Activated T-helper 2 cell treated with anti-CD3 and anti-CD28 coated beads, Interferon-gamma antibody, Interleukin-2, Interleukin-4, amounts not matched to agents 10 μg/mL and 5 μg/mL and 100 μg/mL, durations not matched to agents 14 hours and 24 hours and 36 hours (primary cell): ENCODE data around the gene ESR1. TPM values are rescaled to one million over a fixed set of nuclear protein-coding genes. Genes with fewer than 3 reads are reported as not detected.
"Not testable (repeated sequence)": the region's sequence is repeated elsewhere in the genome, so short reads cannot be mapped to it uniquely, and the experiment has no call there.

ENCODE experiments used
- DNase-seq: peaks from one replicate; pipeline ENCODE4 v3.0.0; 2021; ENCODE audit warnings: low spot score
- H3K27ac Mint-ChIP-seq: one replicate; pipeline ENCODE4 v1.8.0; 2021; ENCODE audit warnings: mixed read lengths
- H3K27me3 Mint-ChIP-seq: one replicate; pipeline ENCODE4 v1.8.0; 2021; ENCODE audit warnings: low read depth, mixed read lengths
- H3K36me3 Mint-ChIP-seq: one replicate; pipeline ENCODE4 v1.8.0; 2021; ENCODE audit warnings: low read depth, mixed read lengths
- H3K4me1 Mint-ChIP-seq: one replicate; pipeline ENCODE4 v1.8.0; 2021; ENCODE audit warnings: low read depth, mixed read lengths
- H3K4me3 Mint-ChIP-seq: one replicate; pipeline ENCODE4 v1.8.0; 2021; ENCODE audit warnings: low read depth, mild to moderate bottlenecking, moderate library complexity, mixed read lengths
- H3K9me3 Mint-ChIP-seq: one replicate; pipeline ENCODE4 v1.8.0; 2021; ENCODE audit warnings: mixed read lengths
- intact Hi-C: fragments of 100-400 bp; cut with micrococcal nuclease; formaldehyde crosslinking; loops from one replicate; pipeline ENCODE4 v1.15.1; 2023
- total RNA-seq: library from RNA; stranded (reverse); gene quantifications from 2 replicates; pipeline ENCODE4 v1.2.3, GENCODE V29; 2022

Gene ESR1
- total RNA-seq, 1 donor from 2014 or later, result not detected

DNA sequence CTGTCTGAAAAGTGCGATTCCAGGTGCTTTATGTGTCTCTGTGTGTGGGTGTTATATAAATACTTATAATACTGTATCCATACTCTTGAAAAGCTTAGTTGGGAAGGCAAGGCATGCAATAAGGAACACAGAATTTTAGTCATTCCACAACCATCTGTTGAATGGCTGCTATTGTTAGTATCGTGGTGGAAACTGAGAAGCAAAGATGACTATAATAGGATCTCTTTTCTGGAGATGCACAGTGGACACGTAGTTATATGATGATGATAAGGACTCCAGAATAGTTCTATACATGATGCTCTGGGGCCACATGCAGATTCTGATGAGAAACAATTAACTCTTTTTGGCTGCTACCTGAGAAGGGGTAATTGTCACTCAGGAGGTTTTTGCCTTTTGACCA lies 25.2 kb downstream of the ESR1 start:
- no peaks in the 10 kb centered on the region for H3K9me3 Mint-ChIP-seq
- H3K4me1 Mint-ChIP-seq, result peaks cover 4% of the 10 kb centered on the region
- H3K27me3 Mint-ChIP-seq, result peaks cover 1% of the 10 kb centered on the region

DNA sequence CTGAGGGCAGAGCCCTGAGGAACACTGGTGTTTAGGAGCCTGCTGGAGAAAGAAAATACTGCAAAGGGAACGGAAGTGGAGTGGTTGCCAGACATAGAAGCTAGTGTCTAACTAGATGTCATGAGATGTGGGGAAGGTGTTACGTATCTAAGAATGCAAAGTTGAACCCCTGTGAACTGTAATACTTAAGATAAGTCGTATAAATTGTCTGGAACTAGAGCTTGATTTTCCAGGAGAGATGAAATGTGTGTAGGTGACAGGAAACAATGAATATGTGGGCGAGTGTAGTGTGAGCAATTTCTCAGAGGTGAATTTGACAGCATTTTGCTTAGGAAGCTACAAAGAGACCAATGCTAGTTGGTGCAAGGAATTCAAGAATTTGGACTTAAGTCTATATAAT lies 27.9 kb downstream of the ESR1 start:
- no peaks in the 10 kb centered on the region for H3K36me3 Mint-ChIP-seq
- H3K9me3 Mint-ChIP-seq, result no peaks in the 10 kb centered on the region
- peaks cover 1% of the 10 kb centered on the region for H3K27me3 Mint-ChIP-seq
- intact Hi-C loops, result no loop called here
- DNase-seq, result no peak
- H3K4me3 Mint-ChIP-seq, result no peak overlapping the region
- H3K4me1 Mint-ChIP-seq, result peaks cover 4% of the 10 kb centered on the region
- H3K27ac Mint-ChIP-seq, result no peak overlapping the region

More for the DNA sequence above, 25.2 kb downstream of the ESR1 start:
- H3K4me3 Mint-ChIP-seq, result no peak overlapping the region
- no peak overlapping the region for H3K27ac Mint-ChIP-seq
- no peak for DNase-seq
- no peaks in the 10 kb centered on the region for H3K36me3 Mint-ChIP-seq
- intact Hi-C loops, result no loop called here

DNA sequence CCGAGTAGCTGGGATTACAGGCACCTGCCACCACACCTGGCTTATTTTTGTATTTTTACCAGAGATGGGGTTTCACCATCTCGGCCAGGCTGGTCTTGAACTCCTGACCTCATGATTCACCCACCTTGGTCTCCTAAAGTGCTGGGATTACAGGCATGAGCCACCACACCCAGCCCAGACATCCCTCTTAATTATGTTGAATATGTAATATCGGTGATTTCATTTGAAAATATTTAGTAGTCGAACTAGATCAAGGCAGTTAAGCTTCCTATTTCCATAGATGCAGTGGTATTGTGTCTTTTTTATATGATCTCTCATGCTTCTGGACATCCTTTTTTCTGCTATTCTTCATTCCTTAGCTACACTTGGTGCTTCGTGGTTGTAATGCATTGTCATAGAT lies 29.7 kb downstream of the ESR1 start:
- Mint-ChIP-seq H3K9me3 (no peaks in the 10 kb centered on the region), H3K27ac (no peak overlapping the region), H3K4me3 (no peak overlapping the region), H3K4me1 (peaks cover 4% of the 10 kb centered on the region), H3K27me3 (no peaks in the 10 kb centered on the region), H3K36me3 (no peaks in the 10 kb centered on the region)
- intact Hi-C loops, result no loop called here
- DNase-seq, result no peak

DNA sequence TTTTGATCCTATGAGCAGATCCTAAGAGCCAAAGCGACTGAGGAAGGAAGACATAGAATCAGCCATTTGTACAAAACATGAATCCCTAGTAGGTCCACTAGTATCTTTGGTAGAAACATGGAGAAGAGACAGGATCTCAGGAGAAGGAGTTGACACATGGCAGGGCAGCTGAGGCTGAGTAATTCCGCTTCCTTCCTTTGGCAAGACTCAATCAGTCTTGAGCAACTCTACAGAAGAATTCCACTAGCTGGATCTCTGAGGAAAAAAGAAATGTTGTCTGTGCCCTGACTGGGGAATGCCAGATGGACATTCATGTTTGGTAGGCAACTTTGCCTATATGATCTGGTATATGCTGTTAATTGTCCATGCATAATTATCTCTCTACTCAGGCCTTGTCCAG lies 35.3 kb downstream of the ESR1 start:
- intact Hi-C loops, result no loop called here
- Mint-ChIP-seq H3K27ac (no peak overlapping the region), H3K4me1 (no peaks in the 10 kb centered on the region), H3K4me3 (no peak overlapping the region), H3K9me3 (no peaks in the 10 kb centered on the region), H3K27me3 (no peaks in the 10 kb centered on the region), H3K36me3 (no peaks in the 10 kb centered on the region)
- DNase-seq, result no peak

DNA sequence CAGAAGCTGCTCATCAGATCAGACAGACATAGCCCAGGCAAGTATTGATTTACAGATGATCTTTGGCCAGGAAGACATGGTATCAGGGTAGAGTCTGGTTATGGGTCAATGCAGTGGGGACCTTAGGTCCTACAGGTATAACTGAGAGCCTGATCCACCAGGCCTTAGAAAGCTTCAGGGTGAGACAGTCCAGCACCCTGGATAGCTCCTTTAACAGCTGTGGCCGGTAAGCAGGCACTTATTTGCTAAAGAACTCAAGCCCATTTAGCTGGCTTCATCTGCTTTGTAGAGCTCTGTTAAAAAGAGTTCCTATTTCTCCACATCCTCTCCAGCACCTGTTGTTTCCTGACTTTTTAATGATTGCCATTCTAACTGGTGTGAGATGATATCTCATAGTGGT lies 39.6 kb downstream of the ESR1 start:
- Mint-ChIP-seq H3K4me3 (no peak overlapping the region), H3K36me3 (no peaks in the 10 kb centered on the region), H3K27ac (no peak overlapping the region), H3K4me1 (no peaks in the 10 kb centered on the region), H3K9me3 (no peaks in the 10 kb centered on the region), H3K27me3 (no peaks in the 10 kb centered on the region)
- no peak for DNase-seq
- intact Hi-C loops, result no loop called here

DNA sequence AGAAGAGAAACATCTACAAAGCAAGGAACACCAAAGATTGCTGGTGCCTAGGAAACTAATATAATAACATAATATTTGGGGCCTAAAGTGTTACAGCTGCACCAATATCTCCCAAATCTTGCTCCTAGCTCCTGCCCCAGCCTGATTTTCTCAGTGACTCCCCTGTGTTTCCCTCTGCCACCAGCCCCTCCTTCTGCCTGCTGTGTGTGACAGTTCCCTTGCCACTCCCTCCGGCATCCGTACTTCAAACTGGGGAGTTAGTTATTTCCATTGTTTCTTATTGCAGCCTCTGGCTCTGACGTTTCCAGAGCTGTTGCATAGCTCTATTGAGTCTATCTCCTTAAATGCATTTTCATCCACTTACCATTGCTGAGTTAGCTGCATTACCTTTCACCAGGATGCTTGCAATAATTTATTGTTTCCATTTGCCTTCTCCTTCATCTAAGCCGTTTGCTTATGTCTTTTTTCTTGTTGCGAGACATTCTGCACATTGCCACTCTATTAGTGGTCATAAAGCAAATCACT lies 43.1 kb downstream of the ESR1 start:
- Mint-ChIP-seq H3K4me3 (no peak overlapping the region), H3K27me3 (no peaks in the 10 kb centered on the region), H3K4me1 (no peaks in the 10 kb centered on the region), H3K27ac (no peak overlapping the region), H3K9me3 (no peaks in the 10 kb centered on the region), H3K36me3 (no peaks in the 10 kb centered on the region)
- DNase-seq, result no peak
- intact Hi-C loops, result no loop called here

DNA sequence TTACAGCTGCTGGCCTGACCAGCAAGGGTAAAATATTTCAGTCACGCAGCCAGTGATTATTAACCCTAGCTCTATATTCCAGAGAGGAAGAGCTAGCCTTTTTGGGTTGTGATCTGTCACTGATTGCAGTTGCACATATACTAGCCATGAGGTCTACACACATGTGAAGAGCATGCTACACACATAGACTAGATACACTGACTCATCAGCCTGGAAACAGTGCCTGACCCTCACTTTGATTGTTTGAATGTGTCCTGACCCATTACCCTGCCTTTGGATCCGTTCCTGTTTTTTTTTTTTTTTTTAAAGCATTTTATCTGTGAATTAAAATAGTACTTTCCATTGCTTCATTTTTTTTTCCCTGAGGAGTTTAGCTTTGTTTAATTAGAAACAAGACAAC lies 50.8 kb downstream of the ESR1 start:
- intact Hi-C loops, result no loop called here
- DNase-seq, result no peak
- Mint-ChIP-seq H3K27ac (no peak overlapping the region), H3K4me3 (no peak overlapping the region), H3K4me1 (no peaks in the 10 kb centered on the region), H3K36me3 (no peaks in the 10 kb centered on the region), H3K27me3 (no peaks in the 10 kb centered on the region), H3K9me3 (no peaks in the 10 kb centered on the region)

DNA sequence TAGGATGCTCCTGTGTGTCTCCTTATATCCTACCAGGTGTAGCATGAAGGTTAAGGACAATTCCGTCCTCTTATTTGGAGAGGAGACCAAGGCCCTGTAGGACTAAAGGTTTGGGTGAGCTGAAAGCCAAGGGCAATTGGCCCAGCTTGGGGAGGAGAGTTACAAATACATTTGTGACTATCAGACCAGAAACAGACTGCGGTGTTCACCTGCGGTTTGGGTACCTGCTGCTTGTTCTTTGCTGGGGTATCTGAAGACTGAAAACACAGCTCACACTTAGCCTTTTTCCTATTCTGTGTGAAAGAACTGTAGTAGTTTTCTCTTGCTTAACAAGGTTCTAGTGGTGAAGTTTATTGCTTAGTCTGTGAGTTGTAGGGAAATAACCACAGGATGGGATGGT lies 55.0 kb downstream of the ESR1 start:
- intact Hi-C loops, result no loop called here
- no peaks in the 10 kb centered on the region for H3K9me3 Mint-ChIP-seq
- H3K27ac Mint-ChIP-seq, result no peak overlapping the region
- no peaks in the 10 kb centered on the region for H3K4me1 Mint-ChIP-seq
- H3K36me3 Mint-ChIP-seq, result no peaks in the 10 kb centered on the region
- no peak overlapping the region for H3K4me3 Mint-ChIP-seq
- no peak for DNase-seq
- H3K27me3 Mint-ChIP-seq, result no peaks in the 10 kb centered on the region

DNA sequence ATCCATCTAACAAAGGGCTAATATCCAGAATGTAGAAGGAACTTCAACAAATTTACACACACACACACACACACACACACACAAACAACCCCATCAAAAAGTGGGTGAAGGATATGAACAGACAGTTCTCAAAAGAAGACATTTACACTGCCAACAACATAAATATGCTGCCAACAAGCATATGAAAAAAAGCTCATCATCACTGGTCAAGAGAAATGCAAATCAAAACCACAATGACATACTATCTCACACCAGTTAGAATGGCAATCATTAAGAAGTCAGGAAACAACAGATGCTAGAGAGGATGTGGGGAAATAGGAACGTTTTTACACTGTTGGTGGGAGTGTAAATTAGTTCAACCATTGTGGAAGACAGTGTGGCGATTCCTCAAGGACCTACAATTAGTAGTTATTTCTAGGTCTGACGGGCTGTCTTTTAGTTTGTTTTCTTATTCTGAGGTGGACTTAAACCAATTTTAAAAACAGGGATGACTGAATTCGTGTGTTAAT lies 59.9 kb downstream of the ESR1 start:
- H3K9me3 Mint-ChIP-seq, H3K4me3 Mint-ChIP-seq, intact Hi-C loops, H3K4me1 Mint-ChIP-seq, H3K27me3 Mint-ChIP-seq, H3K27ac Mint-ChIP-seq, H3K36me3 Mint-ChIP-seq, DNase-seq: not testable (repeated sequence)

DNA sequence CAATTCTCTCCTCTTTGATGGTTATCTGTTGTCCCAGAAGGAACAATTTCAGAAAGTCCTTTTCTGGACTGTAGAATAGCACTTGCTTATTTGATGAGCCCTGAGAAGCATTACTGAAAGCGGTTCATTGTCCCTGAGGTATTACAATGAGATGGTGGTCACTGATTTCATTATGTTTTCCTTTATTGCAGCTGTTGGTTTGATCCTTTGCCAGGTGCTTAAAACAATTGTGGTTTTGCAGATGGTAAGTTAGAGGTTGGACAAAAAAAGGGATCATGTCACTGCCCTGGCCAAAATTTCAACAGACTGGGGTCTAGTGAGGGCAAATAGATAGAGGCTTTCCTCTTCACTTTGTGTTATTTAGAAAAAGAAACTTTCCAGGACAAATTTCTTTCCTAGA lies 61.9 kb downstream of the ESR1 start:
- Mint-ChIP-seq H3K27me3 (no peaks in the 10 kb centered on the region), H3K4me1 (no peaks in the 10 kb centered on the region), H3K9me3 (no peaks in the 10 kb centered on the region), H3K4me3 (no peak overlapping the region), H3K36me3 (no peaks in the 10 kb centered on the region), H3K27ac (no peak overlapping the region)
- intact Hi-C loops, result no loop called here
- no peak for DNase-seq

DNA sequence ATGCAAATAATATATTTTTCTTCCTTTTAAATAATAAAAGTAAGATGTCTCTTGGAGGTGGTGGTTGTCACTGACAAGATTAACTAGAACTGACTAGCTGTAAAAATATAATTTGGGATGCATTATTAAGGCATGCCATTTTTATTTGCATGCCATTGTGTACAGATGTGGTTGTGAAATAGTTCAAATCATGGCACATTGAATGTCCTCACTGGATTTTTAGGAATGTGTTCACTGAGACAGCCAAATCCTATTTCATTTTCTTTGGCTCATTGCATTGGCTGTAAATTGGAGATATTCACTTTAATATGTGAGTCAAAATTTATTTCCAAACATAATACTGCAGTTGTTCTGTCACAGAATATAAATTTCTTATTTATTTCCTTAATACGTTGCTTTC lies 62.3 kb downstream of the ESR1 start:
- no peak overlapping the region for H3K4me3 Mint-ChIP-seq
- H3K27ac Mint-ChIP-seq, result no peak overlapping the region
- H3K27me3 Mint-ChIP-seq, result no peaks in the 10 kb centered on the region
- no peaks in the 10 kb centered on the region for H3K36me3 Mint-ChIP-seq
- H3K4me1 Mint-ChIP-seq, result no peaks in the 10 kb centered on the region
- intact Hi-C loops, result no loop called here
- H3K9me3 Mint-ChIP-seq, result no peaks in the 10 kb centered on the region
- no peak for DNase-seq

DNA sequence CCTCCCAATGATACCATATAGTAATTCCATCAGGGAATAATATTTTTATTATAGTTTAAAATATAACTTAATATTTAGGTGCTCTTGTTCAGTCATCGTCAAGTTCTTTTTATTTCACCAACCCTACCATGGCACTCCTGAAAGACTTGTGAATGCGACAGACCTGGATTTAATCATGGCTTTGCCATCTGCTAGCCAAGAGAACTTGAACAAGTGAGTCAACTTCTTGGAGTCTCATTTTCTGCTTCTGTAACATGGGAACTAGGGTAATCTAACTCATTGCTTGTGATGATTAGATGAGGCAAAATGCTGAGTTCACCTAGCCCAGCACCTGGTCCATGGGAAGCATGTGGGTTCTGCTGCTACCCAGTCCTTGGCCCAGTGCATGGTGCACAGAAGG lies 62.9 kb downstream of the ESR1 start:
- no peak overlapping the region for H3K4me3 Mint-ChIP-seq

DNA sequence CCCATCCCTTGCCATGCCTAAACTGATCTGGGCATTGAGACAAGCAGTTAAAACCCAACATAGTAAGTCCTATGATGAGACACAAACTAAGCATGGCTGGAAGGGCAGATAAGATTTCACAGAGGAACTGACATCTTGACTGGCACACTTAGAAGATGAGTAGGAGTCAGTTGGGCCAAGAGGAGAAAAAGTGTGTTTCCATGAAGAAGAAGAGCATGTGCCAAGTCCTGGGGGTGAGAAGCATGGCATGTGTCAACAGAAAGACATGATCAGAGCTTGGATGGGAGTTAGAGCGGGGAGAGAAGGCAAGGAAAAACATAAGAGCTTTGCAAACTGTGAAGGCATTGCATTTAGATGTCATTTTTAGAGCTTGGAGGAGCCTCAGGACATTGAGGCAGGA lies 68.0 kb downstream of the ESR1 start:
- intact Hi-C loops, result no loop called here
- no peaks in the 10 kb centered on the region for H3K36me3 Mint-ChIP-seq
- H3K9me3 Mint-ChIP-seq, result no peaks in the 10 kb centered on the region
- no peak for DNase-seq
- no peaks in the 10 kb centered on the region for H3K27me3 Mint-ChIP-seq
- H3K27ac Mint-ChIP-seq, result no peak overlapping the region
- no peaks in the 10 kb centered on the region for H3K4me1 Mint-ChIP-seq
- no peak overlapping the region for H3K4me3 Mint-ChIP-seq

More for the DNA sequence above, 62.9 kb downstream of the ESR1 start:
- Mint-ChIP-seq H3K4me1 (no peaks in the 10 kb centered on the region), H3K27ac (no peak overlapping the region), H3K9me3 (no peaks in the 10 kb centered on the region), H3K36me3 (no peaks in the 10 kb centered on the region), H3K27me3 (no peaks in the 10 kb centered on the region)
- intact Hi-C loops, result no loop called here
- no peak for DNase-seq

DNA sequence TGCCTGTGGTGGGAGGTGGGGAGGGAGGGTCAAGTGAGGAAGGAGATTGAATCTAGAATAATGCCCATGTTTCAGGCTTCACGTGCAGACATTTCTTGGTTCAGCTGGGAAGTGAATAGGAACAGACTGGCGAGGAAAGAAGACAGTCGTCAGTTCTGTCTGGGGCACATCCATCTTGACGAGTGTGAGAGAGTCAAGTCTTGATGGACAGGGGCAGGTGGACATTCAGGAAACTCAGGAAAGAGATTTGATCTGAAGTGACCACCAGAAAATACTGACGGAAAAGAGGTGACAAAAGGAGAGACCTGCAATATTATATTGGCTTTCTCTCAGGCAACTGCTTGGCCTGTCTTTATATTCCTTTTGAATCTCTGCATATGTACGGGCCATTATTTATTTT lies 68.6 kb downstream of the ESR1 start:
- Mint-ChIP-seq H3K4me1 (no peaks in the 10 kb centered on the region), H3K36me3 (no peaks in the 10 kb centered on the region), H3K27ac (no peak overlapping the region), H3K9me3 (no peaks in the 10 kb centered on the region), H3K27me3 (no peaks in the 10 kb centered on the region), H3K4me3 (no peak overlapping the region)
- DNase-seq, result no peak
- intact Hi-C loops, result no loop called here
